A549 (cell line): ENCODE data around the gene MGAT3. TPM values are rescaled to one million over a fixed set of nuclear protein-coding genes. Genes with fewer than 3 reads are reported as not detected.

Experiments
- ATAC-seq, 2 experiments: fragments of 200-7000 bp in 1 of 2; fragments of >200 bp in 1 of 2; cut with Nextera tagmentation in 1 of 2; cut with Tn5 transposase in 1 of 2; 3 replicates each; pipeline versions ENCODE4 v1.8.0 to v1.9.1; 2018 to 2020; ENCODE audit warnings: mild to moderate bottlenecking in 1 of 2, moderate library complexity in 1 of 2
- CTCF ChIA-PET: fragments of 300-600 bp; sonication (Branson Sonifier 250); formaldehyde crosslinking; extraction: SDS; loops from one replicate; lab custom pipeline; 2021; ENCODE audit warnings: antibody characterized with exemption, inconsistent platforms; lab: Yijun Ruan, JAX
- POLR2A ChIA-PET: fragments of 350-600 bp; formaldehyde crosslinking; extraction: SDS; loops from one replicate; lab custom pipeline; 2021; ENCODE audit warnings: antibody characterized with exemption, inconsistent platforms; lab: Yijun Ruan, JAX
- DNase-seq, 2 experiments: peaks; one replicate each; pipeline versions ENCODE4 v3.0.0 to v3.0.0-alpha.2; 2011 to 2016; ENCODE audit warnings: low read depth in 1 of 2, low spot score in 1 of 2
- FAIRE-seq: peaks from 2 replicates; lab custom pipeline; 2011; peaks lifted over from hg19 to GRCh38; lab: Jason Lieb, UNC
- H3K27ac ChIP-seq, 2 experiments: fragments of >200 bp; sonication (Bioruptor Twin); formaldehyde crosslinking; 3 replicates each; pipeline ENCODE4 v1.5.1; 2016 to 2017
- H3K4me1 ChIP-seq: fragments of >200 bp; sonication (Bioruptor Twin); formaldehyde crosslinking; 3 replicates; pipeline ENCODE4 v1.6.1; 2016
- H3K4me2 ChIP-seq: fragments of >200 bp; sonication (Bioruptor Twin); formaldehyde crosslinking; 3 replicates; pipeline ENCODE4 v1.6.1; 2016
- H3K4me3 ChIP-seq: fragments of >200 bp; sonication (Bioruptor Twin); formaldehyde crosslinking; 3 replicates; pipeline ENCODE4 v1.5.1; 2016
- H3K9me3 ChIP-seq: fragments of >200 bp; sonication (Bioruptor Twin); formaldehyde crosslinking; 3 replicates; pipeline ENCODE4 v1.6.1; 2016
- BCL3 ChIP-seq: fragments of >200 bp; sonication (Bioruptor Twin); formaldehyde crosslinking; IDR thresholded peaks from 3 replicates; pipeline ENCODE4 v1.6.1; 2016
- CBX2 ChIP-seq: fragments of 200-600 bp; sonication (generic); IDR thresholded peaks from 2 replicates; pipeline ENCODE4 v1.6.1; 2016; ENCODE audit warnings: low read depth, mild to moderate bottlenecking, borderline replicate concordance
- CBX8 ChIP-seq: fragments of 200-600 bp; sonication (generic); IDR thresholded peaks from 2 replicates; pipeline ENCODE4 v1.6.1; 2016
- CHD4 ChIP-seq: fragments of 200-600 bp; sonication (generic); IDR thresholded peaks from 2 replicates; pipeline ENCODE4 v1.6.1; 2016; ENCODE audit warnings: antibody characterized with exemption, mild to moderate bottlenecking, borderline replicate concordance
- EHF ChIP-seq: fragments of 250-450 bp; sonication (Bioruptor Pico); IDR thresholded peaks from 2 replicates; pipeline ENCODE4 v1.5.0; 2020; ENCODE audit warnings: mild to moderate bottlenecking
- ESRRA ChIP-seq: fragments of 150-350 bp; IDR thresholded peaks from 2 replicates; pipeline ENCODE4 v1.6.1; 2014; ENCODE audit warnings: mild to moderate bottlenecking, low read length, borderline replicate concordance
- FOSB ChIP-seq: fragments of 250-450 bp; sonication (Bioruptor Pico); IDR thresholded peaks from 2 replicates; pipeline ENCODE4 v1.5.0; 2020; ENCODE audit warnings: mild to moderate bottlenecking, moderate library complexity
- FOSL2 ChIP-seq, 2 experiments: fragments of 450-650 bp in 1 of 2; fragments of >200 bp in 1 of 2; sonication (Bioruptor Twin) in 1 of 2; formaldehyde crosslinking; IDR thresholded peaks; 2 replicates each; pipeline versions ENCODE4 v1.5.0 to v1.6.1; 2016 to 2020; ENCODE audit warnings: mild to moderate bottlenecking in 1 of 2, moderate library complexity in 1 of 2
- HOXA7 ChIP-seq: fragments of 250-450 bp; sonication (Bioruptor Pico); IDR thresholded peaks from 2 replicates; pipeline ENCODE4 v1.5.0; 2020; ENCODE audit warnings: mild to moderate bottlenecking, moderate library complexity
- HOXB13 ChIP-seq: fragments of 250-450 bp; sonication (Bioruptor Pico); IDR thresholded peaks from 2 replicates; pipeline ENCODE4 v1.5.0; 2020; ENCODE audit warnings: low read depth, mild to moderate bottlenecking, moderate library complexity
- MAZ ChIP-seq: fragments of 150-350 bp; IDR thresholded peaks from 2 replicates; pipeline ENCODE4 v1.6.1; 2014; ENCODE audit warnings: antibody characterized with exemption, low read depth, low read length, borderline replicate concordance
- NFE2L2 ChIP-seq: fragments of 150-350 bp; conservative IDR thresholded peaks from 2 replicates; pipeline ENCODE4 v1.6.1; 2014; ENCODE audit warnings: low read length
- POLR2A ChIP-seq: IDR thresholded peaks from 2 replicates; pipeline ENCODE4 v1.6.1; 2012; ENCODE audit warnings: mild to moderate bottlenecking, low read length
- RCOR1 ChIP-seq: fragments of 150-350 bp; IDR thresholded peaks from 2 replicates; pipeline ENCODE4 v1.6.1; 2014; ENCODE audit warnings: antibody characterized with exemption, low read length, low read depth
- TP53 ChIP-seq: fragments of 250-450 bp; sonication (Bioruptor Pico); IDR thresholded peaks from 2 replicates; pipeline ENCODE4 v1.5.0; 2021; ENCODE audit warnings: mild to moderate bottlenecking, moderate library complexity
- WGBS: methylation state at CpG from one replicate; pipeline ENCODE4 v1.1.6; 2017; ENCODE audit errors: missing lambda C conversion rate; 5-methylcytosine and 5-hydroxymethylcytosine counted together
- polyA plus RNA-seq, 4 experiments: library from polyadenylated mRNA; depleted of rRNA in 3 of 4; stranded (reverse); fragments of >200 nt; fragmentation: RNase III in 1 of 4; extraction: RNeasy Plus Mini Kit Qiagen cat#74134 plus additional on column Dnase treatment in 1 of 4; gene quantifications; 2 replicates in 3 of 4; 3 replicates in 1 of 4; pipeline ENCODE4 v1.2.3, GENCODE V29; 2011 to 2017
- TF ChIP-seq, protein P1 (sequence below): fragments of 250-450 bp; sonication (Bioruptor Pico); IDR thresholded peaks from 2 replicates; pipeline ENCODE4 v1.5.0; 2021; ENCODE audit warnings: mild to moderate bottlenecking, moderate library complexity, borderline replicate concordance
- TF ChIP-seq, protein P2 (sequence below): fragments of 200-600 bp; sonication (generic); IDR thresholded peaks from 2 replicates; pipeline ENCODE4 v1.6.1; 2016; ENCODE audit warnings: antibody characterized with exemption, mild to moderate bottlenecking, moderate library complexity
- TF ChIP-seq, protein P3 (sequence below): fragments of >200 bp; sonication (Bioruptor Twin); formaldehyde crosslinking; IDR thresholded peaks from 3 replicates; pipeline ENCODE4 v1.5.1; 2016

Gene MGAT3
- polyA plus RNA-seq, 2 of the 4 experiments (the other 2 are of a cell fraction) = 0.62 to 0.84 TPM

GRCh38 chr22:39475337-39475736, 18.5 kb downstream of the MGAT3 start (continued):
- TF ChIP-seq, protein P1, sequence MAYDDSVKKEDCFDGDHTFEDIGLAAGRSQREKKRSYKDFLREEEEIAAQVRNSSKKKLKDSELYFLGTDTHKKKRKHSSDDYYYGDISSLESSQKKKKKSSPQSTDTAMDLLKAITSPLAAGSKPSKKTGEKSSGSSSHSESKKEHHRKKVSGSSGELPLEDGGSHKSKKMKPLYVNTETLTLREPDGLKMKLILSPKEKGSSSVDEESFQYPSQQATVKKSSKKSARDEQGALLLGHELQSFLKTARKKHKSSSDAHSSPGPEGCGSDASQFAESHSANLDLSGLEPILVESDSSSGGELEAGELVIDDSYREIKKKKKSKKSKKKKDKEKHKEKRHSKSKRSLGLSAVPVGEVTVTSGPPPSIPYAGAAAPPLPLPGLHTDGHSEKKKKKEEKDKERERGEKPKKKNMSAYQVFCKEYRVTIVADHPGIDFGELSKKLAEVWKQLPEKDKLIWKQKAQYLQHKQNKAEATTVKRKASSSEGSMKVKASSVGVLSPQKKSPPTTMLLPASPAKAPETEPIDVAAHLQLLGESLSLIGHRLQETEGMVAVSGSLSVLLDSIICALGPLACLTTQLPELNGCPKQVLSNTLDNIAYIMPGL (CRISPR knock-in tag) = no peak
- TF ChIP-seq, protein P2, sequence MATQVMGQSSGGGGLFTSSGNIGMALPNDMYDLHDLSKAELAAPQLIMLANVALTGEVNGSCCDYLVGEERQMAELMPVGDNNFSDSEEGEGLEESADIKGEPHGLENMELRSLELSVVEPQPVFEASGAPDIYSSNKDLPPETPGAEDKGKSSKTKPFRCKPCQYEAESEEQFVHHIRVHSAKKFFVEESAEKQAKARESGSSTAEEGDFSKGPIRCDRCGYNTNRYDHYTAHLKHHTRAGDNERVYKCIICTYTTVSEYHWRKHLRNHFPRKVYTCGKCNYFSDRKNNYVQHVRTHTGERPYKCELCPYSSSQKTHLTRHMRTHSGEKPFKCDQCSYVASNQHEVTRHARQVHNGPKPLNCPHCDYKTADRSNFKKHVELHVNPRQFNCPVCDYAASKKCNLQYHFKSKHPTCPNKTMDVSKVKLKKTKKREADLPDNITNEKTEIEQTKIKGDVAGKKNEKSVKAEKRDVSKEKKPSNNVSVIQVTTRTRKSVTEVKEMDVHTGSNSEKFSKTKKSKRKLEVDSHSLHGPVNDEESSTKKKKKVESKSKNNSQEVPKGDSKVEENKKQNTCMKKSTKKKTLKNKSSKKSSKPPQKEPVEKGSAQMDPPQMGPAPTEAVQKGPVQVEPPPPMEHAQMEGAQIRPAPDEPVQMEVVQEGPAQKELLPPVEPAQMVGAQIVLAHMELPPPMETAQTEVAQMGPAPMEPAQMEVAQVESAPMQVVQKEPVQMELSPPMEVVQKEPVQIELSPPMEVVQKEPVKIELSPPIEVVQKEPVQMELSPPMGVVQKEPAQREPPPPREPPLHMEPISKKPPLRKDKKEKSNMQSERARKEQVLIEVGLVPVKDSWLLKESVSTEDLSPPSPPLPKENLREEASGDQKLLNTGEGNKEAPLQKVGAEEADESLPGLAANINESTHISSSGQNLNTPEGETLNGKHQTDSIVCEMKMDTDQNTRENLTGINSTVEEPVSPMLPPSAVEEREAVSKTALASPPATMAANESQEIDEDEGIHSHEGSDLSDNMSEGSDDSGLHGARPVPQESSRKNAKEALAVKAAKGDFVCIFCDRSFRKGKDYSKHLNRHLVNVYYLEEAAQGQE = no peak
- no peak for TF ChIP-seq POLR2A
- TF ChIP-seq ESRRA = no peak
- TF ChIP-seq FOSL2 (IDR thresholded peaks at IDR 0.05) = no peak
- no peak for TF ChIP-seq FOSL2 (CRISPR knock-in tag; IDR thresholded peaks at IDR 0.05)

- Histone ChIP-seq H3K4me2 (no peak overlapping the region), H3K27ac (no peak overlapping the region), H3K4me3 (no peak overlapping the region), H3K9me3 (no peaks in the 10 kb centered on the region), H3K4me1 (peaks cover 15% of the 10 kb centered on the region; the same call in 1 of the 3 replicates)
- TF ChIP-seq BCL3 = no peak
- no peak for TF ChIP-seq HOXA7 (CRISPR knock-in tag)
- TF ChIP-seq, protein P3, sequence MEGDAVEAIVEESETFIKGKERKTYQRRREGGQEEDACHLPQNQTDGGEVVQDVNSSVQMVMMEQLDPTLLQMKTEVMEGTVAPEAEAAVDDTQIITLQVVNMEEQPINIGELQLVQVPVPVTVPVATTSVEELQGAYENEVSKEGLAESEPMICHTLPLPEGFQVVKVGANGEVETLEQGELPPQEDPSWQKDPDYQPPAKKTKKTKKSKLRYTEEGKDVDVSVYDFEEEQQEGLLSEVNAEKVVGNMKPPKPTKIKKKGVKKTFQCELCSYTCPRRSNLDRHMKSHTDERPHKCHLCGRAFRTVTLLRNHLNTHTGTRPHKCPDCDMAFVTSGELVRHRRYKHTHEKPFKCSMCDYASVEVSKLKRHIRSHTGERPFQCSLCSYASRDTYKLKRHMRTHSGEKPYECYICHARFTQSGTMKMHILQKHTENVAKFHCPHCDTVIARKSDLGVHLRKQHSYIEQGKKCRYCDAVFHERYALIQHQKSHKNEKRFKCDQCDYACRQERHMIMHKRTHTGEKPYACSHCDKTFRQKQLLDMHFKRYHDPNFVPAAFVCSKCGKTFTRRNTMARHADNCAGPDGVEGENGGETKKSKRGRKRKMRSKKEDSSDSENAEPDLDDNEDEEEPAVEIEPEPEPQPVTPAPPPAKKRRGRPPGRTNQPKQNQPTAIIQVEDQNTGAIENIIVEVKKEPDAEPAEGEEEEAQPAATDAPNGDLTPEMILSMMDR = no peak
- TF ChIP-seq RCOR1 = no peak
- TF ChIP-seq CBX2 = no peak
- TF ChIP-seq FOSL2 (IDR thresholded peaks at IDR 0.05) = no peak
- no peak for TF ChIP-seq FOSL2 (CRISPR knock-in tag; IDR thresholded peaks at IDR 0.05)
- TF ChIP-seq CHD4 = no peak
- TF ChIP-seq EHF = no peak
- no peak for TF ChIP-seq NFE2L2
- TF ChIP-seq FOSB (CRISPR knock-in tag) = no peak
- no peak for TF ChIP-seq MAZ
- TF ChIP-seq CBX8 = no peak
- TF ChIP-seq, protein P1 (CRISPR knock-in tag) = no peak
- no peak for TF ChIP-seq TP53 (CRISPR knock-in tag)
- TF ChIP-seq ESRRA = no peak
- TF ChIP-seq HOXB13 (CRISPR knock-in tag) = no peak
- WGBS = 83% methylated on average over 3 of the region's 3 CpGs
- ChIA-PET CTCF (interaction anchor here (0.6 to 2.3 kb wide), 6 partner anchors 18 to 306 kb away, joined by 3 to 10 read pairs (median 4); no protein-coding TSS in a partner anchor), POLR2A (interaction anchor here (0.7 kb wide), 1 partner anchor 44 kb away, joined by 3 read pairs; the partner anchor contains the start of gene ATF4)
- FAIRE-seq = no peak
- DNase-seq = no peak
- ATAC-seq = no peak
These were observed 19.1 kb downstream of the MGAT3 start for GRCh38 chr22:39475902-39476301.
